NCI-H82 treated with DMSO at 0.1 percent for 48 hours (cell line): Measurements from ENCODE around the gene GPX6.
"Not testable (repeated sequence)": the region's sequence is repeated elsewhere in the genome, so short reads cannot be mapped to it uniquely, and the experiment has no call there.

Experiments used
- DNase-seq: peaks from one replicate; lab custom pipeline; 2025; ENCODE audit not compliant: unreplicated experiment; lab: John Stamatoyannopoulos, UW

Gene GPX6

DNA sequence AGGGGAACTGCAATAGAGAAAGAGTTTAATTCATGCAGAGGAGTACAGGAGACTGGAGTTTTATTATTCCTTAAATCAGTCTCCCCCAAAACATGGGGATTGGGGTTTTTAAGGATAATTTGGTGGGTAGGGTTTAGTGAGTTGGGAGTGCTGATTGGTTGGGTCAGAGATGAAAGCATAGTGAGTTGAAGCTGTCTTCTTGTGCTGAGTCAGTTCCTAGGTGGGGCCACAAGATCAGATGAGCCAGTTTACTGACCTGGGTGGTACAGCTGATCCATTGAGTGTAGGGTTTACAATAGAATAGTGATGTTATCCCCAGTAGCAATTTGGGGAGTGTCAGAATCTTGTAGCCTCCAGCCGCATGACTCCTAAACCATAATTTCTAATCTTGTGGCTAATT is 29.1 kb downstream of the GPX6 start:
- no peak for DNase-seq

DNA sequence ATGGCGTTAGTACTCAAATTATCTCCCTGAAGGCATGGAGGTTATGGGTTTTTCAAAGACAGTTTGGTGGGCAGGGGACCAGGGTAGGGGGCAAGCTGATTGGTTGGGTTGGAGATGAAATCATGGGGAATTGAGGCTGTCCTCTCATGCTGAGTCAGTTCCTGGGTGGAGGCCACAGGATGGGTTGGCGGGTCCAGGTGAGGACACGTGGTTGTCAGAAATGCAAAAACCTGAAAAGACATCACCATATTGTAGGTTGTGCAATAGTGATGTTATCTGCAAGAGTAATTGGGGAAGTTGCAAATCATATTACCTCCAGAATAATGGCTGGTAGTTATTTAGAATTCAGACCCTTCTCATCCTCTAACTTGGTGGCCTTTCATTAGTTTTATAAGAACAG is 30.1 kb downstream of the GPX6 start:
- no peak for DNase-seq

DNA sequence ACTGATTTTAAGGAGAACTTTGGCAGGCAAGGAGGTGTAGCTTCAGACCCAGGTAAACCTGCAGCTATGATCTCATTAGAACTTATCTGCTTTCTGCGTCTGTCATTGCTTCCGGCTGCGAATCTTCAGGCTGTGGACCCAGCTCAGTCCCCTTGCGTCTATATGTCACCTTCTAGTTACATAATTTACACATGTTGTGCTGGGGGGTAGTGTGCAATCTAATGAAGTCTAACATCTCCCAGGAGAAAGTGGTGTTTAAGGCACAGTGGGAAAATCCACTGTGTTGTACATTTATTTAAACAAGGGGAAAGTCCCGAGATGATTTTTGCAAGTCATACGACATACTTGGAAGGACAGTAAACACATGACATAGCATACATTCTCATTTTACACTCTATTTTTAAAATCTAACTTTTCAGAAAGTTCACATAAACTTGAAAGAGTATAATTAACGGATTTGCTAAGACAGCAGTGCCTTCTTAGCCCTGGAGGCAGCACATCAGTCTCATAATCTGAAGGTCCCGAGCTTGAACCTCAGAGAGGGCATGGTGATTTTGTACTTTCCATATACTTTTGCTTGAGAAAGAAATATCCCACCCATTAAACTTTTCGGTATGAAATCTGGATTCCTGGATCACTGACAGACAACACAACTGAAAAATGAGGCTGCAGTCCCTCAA is 35.2 kb downstream of the GPX6 start:
- no peak for DNase-seq

DNA sequence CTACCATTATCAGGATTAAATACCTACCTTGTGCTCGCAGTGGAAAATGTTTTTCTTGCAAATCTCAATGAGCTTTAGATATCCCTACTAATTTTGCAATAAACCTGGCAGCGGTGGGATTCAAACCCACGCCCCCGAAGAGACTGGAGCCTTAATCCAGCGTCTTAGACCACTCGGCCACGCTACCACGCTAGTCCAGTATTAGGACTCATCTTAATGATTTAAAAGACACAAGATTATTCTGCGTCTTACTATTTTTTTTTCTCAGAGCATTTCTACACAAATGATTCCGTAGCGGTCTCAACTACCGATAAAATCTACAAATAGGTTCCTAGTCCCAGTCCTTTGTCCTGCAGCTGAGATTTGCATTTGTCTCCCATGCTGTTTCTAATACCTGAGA is 37.1 kb downstream of the GPX6 start:
- DNase-seq = peak; percentile 33

DNA sequence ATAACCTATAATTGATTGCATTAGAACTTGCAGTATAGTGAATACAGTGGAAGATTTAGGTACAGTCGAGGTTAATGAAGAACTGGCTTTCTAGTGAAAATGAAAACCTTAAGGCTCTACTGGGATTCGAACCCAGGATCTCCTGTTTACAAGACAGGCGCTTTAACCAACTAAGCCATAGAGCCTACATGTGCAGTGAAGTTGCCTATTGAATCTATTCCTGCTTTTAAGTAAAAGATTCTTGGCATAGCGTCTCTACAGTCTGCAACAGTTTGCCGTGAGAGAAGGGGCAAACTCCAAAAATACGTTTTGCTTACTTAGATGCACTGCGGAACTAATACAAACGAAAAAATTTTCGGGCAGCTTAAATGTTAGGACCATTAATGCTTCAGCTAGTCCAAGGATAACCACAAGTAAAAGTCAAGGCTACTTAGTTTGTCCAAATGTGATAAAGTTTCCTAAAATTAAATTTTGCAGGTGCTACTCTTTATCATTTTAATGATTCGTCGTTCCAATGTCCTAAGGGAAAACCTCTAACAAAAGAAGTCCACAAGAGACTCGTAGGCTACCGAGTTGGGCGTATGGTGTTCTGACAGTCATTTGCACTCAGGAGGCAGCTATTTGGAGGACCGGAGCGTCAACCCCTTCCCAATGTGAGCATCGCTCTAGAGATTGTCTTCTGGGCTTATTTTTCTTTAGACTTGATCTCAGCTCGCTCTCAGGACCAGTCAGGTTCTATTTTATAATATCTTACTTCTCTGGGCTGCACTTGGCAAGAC is 41.0 kb downstream of the GPX6 start:
- peak; percentile 53 for DNase-seq

DNA sequence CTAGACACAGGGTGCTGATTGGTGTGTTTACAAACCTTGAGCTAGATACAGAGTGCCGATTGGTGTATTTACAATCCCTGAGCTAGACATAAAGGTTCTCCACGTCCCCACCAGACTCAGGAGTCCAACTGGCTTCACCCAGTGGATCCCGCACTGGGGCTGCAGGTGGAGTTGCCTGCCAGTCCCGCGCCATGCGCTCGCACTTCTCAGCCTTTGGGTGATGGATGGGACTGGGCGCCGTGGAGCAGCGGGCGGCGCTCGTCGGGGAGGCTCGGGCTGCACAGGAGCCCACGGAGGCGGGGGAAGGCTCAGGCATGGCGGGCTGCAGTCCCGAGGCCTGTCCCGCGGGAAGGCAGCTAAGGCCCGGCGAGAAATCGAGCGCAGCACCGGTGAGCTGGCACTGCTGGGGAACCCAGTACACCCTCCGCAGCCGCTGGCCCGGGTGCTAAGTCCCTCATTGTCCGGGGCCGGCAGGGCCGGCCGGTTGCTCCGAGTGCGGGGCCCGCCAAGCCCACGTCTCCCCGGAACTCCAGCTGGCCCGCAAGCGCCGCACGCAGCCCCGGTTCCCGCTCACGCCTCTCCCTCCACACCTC is 46.3 kb downstream of the GPX6 start:
- DNase-seq = not testable (repeated sequence)

DNA sequence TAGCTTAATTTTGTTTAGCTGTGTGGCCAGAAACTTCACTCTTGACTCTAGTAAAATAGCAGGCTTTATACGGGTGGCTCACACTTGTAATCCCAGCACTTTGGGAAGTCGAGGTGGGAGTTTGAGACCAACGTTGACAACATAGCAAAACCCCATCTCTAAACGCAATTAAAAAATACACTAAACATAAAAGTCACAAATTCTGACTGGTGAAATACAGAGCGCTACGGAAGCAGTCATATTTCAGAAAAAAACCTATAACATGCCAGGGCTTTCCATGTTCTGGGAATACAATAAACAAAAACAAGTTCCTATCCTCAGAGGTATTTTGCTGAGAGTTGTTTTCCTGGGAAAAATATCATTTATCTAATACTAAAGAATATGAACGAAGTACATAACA is 47.5 kb downstream of the GPX6 start:
- no peak for DNase-seq

DNA sequence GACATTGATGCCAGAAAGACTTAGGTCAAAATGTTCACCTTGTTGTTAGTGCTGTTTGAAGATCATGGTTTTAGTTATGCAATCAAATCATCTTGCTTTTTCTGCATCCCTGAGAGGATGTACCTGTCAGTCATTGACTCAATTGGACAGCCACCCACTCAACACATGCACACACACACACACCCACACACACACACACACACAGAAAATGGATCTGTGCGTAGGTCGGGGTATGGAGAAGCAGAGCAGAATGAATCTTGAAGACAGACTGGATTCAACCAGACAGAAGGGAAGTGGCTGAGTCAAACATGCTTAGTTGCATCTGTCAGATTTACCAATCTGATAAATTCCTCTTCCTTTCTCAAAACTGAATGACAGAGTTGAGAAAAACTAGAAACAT is 53.2 kb downstream of the GPX6 start:
- no peak for DNase-seq

DNA sequence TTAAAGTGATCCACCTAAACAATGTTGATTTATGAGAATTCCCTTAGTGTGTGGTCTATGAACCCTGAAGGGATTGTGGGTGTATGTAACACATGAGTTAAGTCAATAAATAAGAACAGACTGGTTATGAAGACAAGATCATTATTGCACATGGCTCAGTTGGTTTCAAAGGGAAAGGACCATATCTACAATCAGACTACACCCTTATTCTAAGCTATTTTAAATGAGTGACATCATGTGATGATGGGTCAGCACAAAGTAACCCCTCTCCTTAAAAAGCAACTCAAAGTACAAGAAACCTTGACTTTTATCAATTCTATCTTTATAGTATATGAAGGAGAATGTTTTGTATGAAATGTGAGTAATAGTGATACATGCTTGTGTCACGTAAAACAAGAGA is 57.0 kb downstream of the GPX6 start:
- DNase-seq = no peak
